GM12878 (cell line): ENCODE data around the gene PFN2. TPM values are rescaled to one million over a fixed set of nuclear protein-coding genes. Genes with fewer than 3 reads are reported as not detected.

ENCODE experiments used
- CBX5 ChIP-seq: sonication (generic); IDR thresholded peaks from 2 replicates; pipeline ENCODE4 v1.6.1; 2016; ENCODE audit warnings: low read depth, moderate library complexity, mild to moderate bottlenecking, inconsistent platforms
- IRF5 ChIP-seq: fragments of 450-650 bp; IDR thresholded peaks from 2 replicates; pipeline ENCODE4 v1.6.1; 2017; ENCODE audit warnings: borderline replicate concordance
- KLF5 ChIP-seq: fragments of 450-650 bp; IDR thresholded peaks from 2 replicates; pipeline ENCODE4 v1.6.1; 2014; ENCODE audit warnings: mild to moderate bottlenecking; ENCODE audit not compliant: partially characterized antibody
- NFIC ChIP-seq: IDR thresholded peaks from 2 replicates; pipeline ENCODE4 v1.6.1; 2012; ENCODE audit warnings: low read depth, mild to moderate bottlenecking, inconsistent platforms, low read length, moderate library complexity
- SPI1 ChIP-seq: IDR thresholded peaks from 2 replicates; pipeline ENCODE4 v1.6.1; 2011; ENCODE audit warnings: low read depth, mild to moderate bottlenecking, low read length, moderate library complexity, borderline replicate concordance; ENCODE audit not compliant: insufficient read depth
- SREBF1 ChIP-seq: IDR thresholded peaks from 2 replicates; pipeline ENCODE4 v1.6.1; 2012; ENCODE audit warnings: mild to moderate bottlenecking, low read length
- ZBTB33 ChIP-seq: fragments of 450-650 bp; IDR thresholded peaks from 2 replicates; pipeline ENCODE4 v1.6.1; 2017; ENCODE audit warnings: mild to moderate bottlenecking
- polyA plus RNA-seq, 11 experiments: library from polyadenylated mRNA; depleted of rRNA in 4 of 11; unstranded in 6 of 11; stranded (reverse) in 5 of 11; fragments of >200 nt; fragmentation: Nextera tagmentation in 4 of 11; fragmentation: Illumina TruSeq in 1 of 11; extraction: Ambion mirVana in 4 of 11; extraction: Trizol in 1 of 11; gene quantifications; 1 replicate in 1 of 11; 2 replicates in 10 of 11; pipeline versions ENCODE4 v1.2.1 to v1.2.3, GENCODE V29; 2011 to 2016; ENCODE audit warnings: inconsistent platforms in 2 of 11, missing spikeins in 2 of 11, low read depth in 1 of 11
- total RNA-seq, 4 experiments: library from RNA; depleted of rRNA in 3 of 4; stranded (reverse); fragments of >200 nt in 3 of 4; fragmentation: Illumina TruSeq in 1 of 4; extraction: Trizol in 1 of 4; gene quantifications; 2 replicates each; pipeline versions ENCODE4 v1.2.1 to v1.2.3, GENCODE V29; 2013 to 2021

PFN2 gene
- total and polyA plus RNA-seq, 10 of the 15 experiments (the other 5 are each of a cell fraction or from before 2014, with no cell fraction given): 3.1 to 78.9 (median 5.3) TPM

- TF ChIP-seq ZBTB33 (no peak), IRF5 (no peak), SREBF1 (no peak), CBX5 (no peak), KLF5 (no peak), NFIC (no peak), SPI1 (no peak)
- TF ChIP-seq, all 136 proteins: peak for 0
Observed at GRCh38 chr3:149958171-149958796, 12.4 kb downstream of the PFN2 start (continued).
